Measurements from ENCODE around the gene MAP3K8.
"Not testable (repeated sequence)": the region's sequence is repeated elsewhere in the genome, so short reads cannot be mapped to it uniquely, and the experiment has no call there.

Gene MAP3K8

DNA sequence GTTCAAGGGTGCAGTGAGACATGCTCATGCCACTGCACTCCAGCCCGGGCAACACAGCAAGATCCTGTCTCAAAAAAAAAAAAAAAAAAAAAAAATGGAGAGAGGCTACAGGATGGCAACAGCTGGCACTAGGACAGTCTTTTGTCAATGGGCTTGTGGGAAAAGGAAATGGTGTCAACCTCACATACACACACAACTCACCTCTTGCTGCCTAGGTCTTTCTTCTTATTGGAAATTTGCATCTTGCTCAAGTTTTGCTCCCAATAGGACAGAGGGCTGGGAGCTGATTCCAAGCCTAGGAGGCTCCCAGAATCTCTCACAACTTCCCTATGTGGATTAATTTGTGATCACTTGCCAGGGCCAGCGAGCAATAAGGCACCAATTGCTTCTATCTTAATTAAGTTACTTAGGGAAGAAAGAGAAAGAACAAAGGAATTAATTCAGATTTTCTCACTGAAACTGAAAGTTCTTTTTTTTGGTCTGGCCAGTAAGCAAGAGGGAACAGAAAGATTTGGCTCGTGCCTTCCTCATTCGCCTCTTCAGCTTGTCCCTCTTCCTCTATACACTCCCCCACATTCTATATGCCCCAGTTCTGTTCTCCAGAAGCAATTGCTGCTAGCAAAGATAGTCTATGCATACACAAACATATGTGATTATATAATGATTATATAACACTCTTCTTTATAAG, 33.8 kb downstream of the MAP3K8 start:
- TF ChIP-seq, protein P1, sequence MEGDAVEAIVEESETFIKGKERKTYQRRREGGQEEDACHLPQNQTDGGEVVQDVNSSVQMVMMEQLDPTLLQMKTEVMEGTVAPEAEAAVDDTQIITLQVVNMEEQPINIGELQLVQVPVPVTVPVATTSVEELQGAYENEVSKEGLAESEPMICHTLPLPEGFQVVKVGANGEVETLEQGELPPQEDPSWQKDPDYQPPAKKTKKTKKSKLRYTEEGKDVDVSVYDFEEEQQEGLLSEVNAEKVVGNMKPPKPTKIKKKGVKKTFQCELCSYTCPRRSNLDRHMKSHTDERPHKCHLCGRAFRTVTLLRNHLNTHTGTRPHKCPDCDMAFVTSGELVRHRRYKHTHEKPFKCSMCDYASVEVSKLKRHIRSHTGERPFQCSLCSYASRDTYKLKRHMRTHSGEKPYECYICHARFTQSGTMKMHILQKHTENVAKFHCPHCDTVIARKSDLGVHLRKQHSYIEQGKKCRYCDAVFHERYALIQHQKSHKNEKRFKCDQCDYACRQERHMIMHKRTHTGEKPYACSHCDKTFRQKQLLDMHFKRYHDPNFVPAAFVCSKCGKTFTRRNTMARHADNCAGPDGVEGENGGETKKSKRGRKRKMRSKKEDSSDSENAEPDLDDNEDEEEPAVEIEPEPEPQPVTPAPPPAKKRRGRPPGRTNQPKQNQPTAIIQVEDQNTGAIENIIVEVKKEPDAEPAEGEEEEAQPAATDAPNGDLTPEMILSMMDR (IDR thresholded peaks at IDR 0.05; ENCODE audit: low read depth, low read length, missing control alignments), result no peak
- no peak overlapping the region for H3K4me3 ChIP-seq (ENCODE audit: low read depth, low read length)
- DNase-seq (ENCODE audit: low read depth), result no peak

DNA sequence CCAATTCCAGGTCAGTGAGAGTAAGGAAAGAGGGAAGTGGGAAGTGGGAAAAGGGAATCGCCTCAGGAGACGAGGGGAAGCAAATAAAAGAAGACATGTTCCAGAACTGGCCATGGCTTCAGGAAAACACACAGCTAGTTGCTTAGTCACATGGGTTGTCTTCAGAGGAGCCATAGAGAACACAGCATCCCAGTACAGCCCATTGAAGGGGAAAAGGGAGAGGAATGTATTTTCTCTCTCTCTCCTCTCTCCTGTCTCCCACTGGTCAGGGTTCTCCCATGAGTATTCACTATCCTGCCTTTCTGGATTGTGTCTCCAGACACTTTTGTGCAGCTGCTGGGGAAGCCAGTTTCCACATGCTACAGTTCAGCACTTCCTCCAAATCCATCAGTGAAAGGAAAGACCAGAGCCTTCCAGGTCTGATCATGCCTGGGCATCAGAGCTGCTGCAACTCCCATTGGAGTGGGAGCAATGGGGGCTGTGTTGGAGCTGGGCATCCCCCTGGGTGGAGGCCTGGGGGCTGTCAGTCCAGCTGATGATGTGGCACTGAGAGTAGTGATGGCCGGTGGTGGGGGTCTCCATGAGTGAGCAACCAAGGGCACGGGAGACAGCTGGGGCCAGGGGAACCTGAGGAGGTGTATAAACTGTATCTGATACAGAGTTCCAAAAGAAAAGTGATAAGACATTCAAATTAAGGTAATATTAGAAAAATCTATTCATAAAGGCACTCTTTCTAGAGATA, 38.6 kb downstream of the MAP3K8 start:
- no peak overlapping the region for H3K4me3 ChIP-seq (ENCODE audit: low read depth, low read length)
- DNase-seq (ENCODE audit: low read depth), result no peak
- TF ChIP-seq, protein P1 (IDR thresholded peaks at IDR 0.05; ENCODE audit: low read depth, low read length, missing control alignments), result no peak

DNA sequence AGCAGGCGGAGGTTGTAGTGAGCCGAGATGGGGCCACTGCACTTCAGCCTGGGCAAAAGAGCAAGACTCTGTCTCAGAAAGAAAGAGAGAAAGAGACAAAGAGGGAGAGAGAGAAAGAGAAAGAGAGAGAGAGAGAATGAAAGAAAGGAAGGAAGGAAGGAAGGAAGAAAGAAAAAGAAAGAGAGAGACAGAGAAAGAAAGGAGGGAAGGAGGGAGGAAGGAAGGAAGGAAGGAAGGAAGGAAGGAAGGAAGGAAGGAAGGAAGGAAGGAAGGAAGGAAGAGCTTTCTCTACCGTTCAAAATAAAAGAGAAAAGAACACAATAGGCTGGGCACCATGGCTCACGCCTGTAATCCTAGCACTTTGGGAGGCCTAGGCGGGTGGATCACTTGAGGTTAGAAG, 41.5 kb downstream of the MAP3K8 start:
- H3K4me3 ChIP-seq (ENCODE audit: low read depth, low read length); DNase-seq (ENCODE audit: low read depth): not testable (repeated sequence)

DNA sequence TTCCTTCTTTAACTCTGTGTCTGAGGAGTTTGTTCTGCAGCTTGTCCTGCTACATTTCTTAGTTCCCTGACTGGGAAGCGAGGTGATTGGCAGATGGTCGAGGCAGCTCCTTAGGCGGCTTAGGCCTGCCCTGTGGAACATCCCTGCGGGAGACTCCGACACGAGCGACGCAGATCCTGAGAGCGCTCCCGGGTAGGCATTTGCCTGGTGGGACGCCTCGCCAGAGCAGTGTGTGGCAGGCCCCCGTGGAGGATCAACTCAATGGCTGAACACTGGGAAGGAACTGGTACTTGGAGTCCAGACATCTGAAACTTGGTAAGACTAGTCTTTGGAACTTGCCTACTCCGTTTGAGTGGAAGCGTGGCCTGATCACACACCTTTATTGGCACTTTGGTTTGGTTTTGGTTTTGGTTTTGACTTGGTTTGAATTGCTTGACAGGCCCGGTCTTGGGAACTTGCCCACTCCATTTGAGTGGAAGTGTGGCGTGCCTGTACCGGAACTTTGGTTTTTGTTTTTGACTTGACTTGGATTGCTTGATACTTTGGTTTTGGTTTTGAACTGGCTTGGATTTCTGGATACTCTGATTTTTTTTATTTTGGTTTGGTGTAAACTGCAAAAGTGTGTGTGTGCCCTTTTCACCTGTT, 42.6 kb downstream of the MAP3K8 start:
- H3K4me3 ChIP-seq (ENCODE audit: low read depth, low read length), result no peak overlapping the region
- TF ChIP-seq, protein P1 (IDR thresholded peaks at IDR 0.05; ENCODE audit: low read depth, low read length, missing control alignments), result no peak
- DNase-seq (ENCODE audit: low read depth), result no peak

DNA sequence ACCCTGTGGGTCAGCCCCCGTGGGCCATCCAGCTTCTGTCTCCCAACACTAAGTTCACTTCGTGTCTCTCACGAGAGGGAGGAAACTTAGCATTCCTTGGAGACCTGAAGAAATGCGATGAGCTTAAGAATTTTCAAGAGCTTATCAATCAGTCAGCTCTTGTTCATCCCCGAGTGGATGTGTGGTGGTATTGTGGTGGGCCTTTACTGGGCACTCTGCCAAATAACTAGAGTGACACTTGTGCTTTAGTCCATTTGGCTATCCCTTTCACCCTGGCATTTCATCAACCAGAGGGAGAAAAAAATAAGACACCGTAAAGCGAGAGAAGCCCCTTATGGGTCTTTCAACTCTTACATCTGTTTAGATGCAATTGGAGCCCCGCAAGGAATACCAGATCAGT, 45.5 kb downstream of the MAP3K8 start:
- not testable (repeated sequence) for H3K4me3 ChIP-seq (ENCODE audit: low read depth, low read length); DNase-seq (ENCODE audit: low read depth)

DNA sequence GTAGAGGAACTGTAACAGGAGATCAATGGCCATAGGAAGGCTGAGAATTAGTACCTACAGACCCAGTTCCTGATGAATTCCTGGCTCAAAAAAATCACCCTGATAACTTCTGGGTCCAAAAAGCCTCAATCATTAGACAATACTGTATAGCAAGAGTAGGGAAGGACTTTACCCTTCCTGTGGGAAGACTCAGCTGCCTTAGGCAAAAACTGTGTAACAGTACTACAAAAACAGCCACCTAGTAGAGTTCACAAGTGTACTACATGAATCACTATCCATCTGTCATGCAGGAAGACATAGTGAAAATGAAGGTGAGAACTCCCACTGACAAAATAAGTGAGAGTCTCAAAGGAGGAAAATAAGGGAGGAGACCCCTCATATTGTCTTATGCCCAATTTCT, 47.6 kb downstream of the MAP3K8 start:
- no peak for DNase-seq (ENCODE audit: low read depth)
- H3K4me3 ChIP-seq (ENCODE audit: low read depth, low read length), result no peak overlapping the region

DNA sequence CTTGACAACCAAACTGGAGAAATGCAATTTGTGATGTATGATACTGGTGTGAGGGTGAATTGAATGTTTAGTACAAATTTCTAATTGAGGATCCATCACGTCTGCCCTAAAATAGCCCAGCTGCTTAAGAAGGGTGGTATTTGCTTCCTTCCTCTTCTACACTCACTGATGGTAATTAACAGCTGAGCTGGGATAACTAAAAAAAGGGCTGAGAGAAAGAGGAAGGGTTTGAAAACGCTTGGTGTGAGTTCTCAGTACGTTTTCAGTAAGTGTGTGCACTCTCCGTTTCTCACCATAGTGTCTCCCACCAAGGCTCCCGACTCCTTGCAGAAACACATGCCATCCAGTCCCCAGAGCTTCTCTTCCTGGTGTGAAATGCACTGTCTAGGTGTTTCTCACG, 54.3 kb downstream of the MAP3K8 start:
- H3K4me3 ChIP-seq (ENCODE audit: low read depth, low read length), result no peak overlapping the region
- TF ChIP-seq, protein P1 (IDR thresholded peaks at IDR 0.05; ENCODE audit: low read depth, low read length, missing control alignments), result no peak
- no peak for DNase-seq (ENCODE audit: low read depth)

More for the DNA sequence above, 47.6 kb downstream of the MAP3K8 start:
- TF ChIP-seq, protein P1 (IDR thresholded peaks at IDR 0.05; ENCODE audit: low read depth, low read length, missing control alignments), result no peak
